HepG2 (cell line): ENCODE measurements around the gene SYNGAP1. TPM values are rescaled to one million over a fixed set of nuclear protein-coding genes. Genes with fewer than 3 reads are reported as not detected.

Experiments used
- ATAC-seq: fragments of 200-7000 bp; cut with Tn5 transposase; 3 replicates; pipeline ENCODE4 v1.9.1; 2020; ENCODE audit warnings: mild to moderate bottlenecking, moderate library complexity
- BruUV-seq: library from RNA; stranded (reverse); fragments of 400-500 nt; replicated peaks from 2 replicates; lab custom pipeline; 2021; lab: Mats Ljungman, UMichigan
- CTCF ChIA-PET: fragments of 300-600 bp; formaldehyde crosslinking; extraction: SDS; loops from one replicate; lab custom pipeline; 2021; ENCODE audit warnings: low total read pairs, inconsistent platforms, low intra/inter-chr PET ratio; lab: Yijun Ruan, JAX
- POLR2A ChIA-PET: fragments of 350-600 bp; sonication (Branson Sonifier 250); formaldehyde crosslinking; loops from one replicate; lab custom pipeline; 2020; ENCODE audit warnings: antibody characterized with exemption, inconsistent platforms; lab: Yijun Ruan, JAX
- DNase-seq: peaks from one replicate; pipeline ENCODE4 v3.0.0-alpha.2; 2015; ENCODE audit warnings: low spot score
- FAIRE-seq: peaks from 3 replicates; lab custom pipeline; 2011; peaks lifted over from hg19 to GRCh38; lab: Jason Lieb, UNC
- H2AFZ ChIP-seq: one replicate; pipeline ENCODE4 v1.6.1; 2011; ENCODE audit warnings: low read length, inconsistent platforms
- H3K27ac ChIP-seq: fragments of 300-600 bp; 3 replicates; pipeline ENCODE4 v1.8.0; 2011; ENCODE audit warnings: mixed run types, mild to moderate bottlenecking, mixed read lengths, low read length, inconsistent platforms; ENCODE audit not compliant: insufficient read depth; ENCODE audit errors: extremely low read length
- H3K27me3 ChIP-seq, 2 experiments: fragments of 200-600 bp in 1 of 2; 2 replicates in 1 of 2; 3 replicates in 1 of 2; pipeline versions ENCODE4 v1.6.0 to v1.8.0; 2011; ENCODE audit warnings: low read length in 2 of 2, mild to moderate bottlenecking in 2 of 2, moderate library complexity in 2 of 2, inconsistent platforms in 1 of 2; ENCODE audit not compliant: insufficient read depth in 2 of 2, control insufficient read depth in 1 of 2
- H3K36me3 ChIP-seq, 2 experiments: fragments of 200-600 bp in 1 of 2; replicated peaks in 1 of 2; 2 replicates in 1 of 2; 3 replicates in 1 of 2; pipeline versions ENCODE4 v1.5.1 to v1.8.0; 2011; ENCODE audit warnings: low read length in 2 of 2, inconsistent platforms in 1 of 2; ENCODE audit not compliant: insufficient read depth in 2 of 2, control insufficient read depth in 1 of 2
- H3K4me1 ChIP-seq: 2 replicates; pipeline ENCODE4 v1.5.1; 2012; ENCODE audit warnings: low read length, inconsistent platforms; ENCODE audit not compliant: insufficient read depth
- H3K4me2 ChIP-seq: 2 replicates; pipeline ENCODE4 v1.6.0; 2011; ENCODE audit warnings: low read depth, low read length, inconsistent platforms
- H3K4me3 ChIP-seq, 3 experiments: fragments of 200-600 bp in 1 of 3; sonication (generic), shearing (Covaris generic) in 1 of 3; replicated peaks in 1 of 3; 2 replicates each; pipeline ENCODE4 v1.5.1; 2011 to 2016; ENCODE audit warnings: low read length in 3 of 3, inconsistent platforms in 2 of 3, low read depth in 2 of 3, mild to moderate bottlenecking in 2 of 3, control low read depth in 1 of 3, mixed read lengths in 1 of 3; ENCODE audit not compliant: insufficient read depth in 1 of 3
- H3K79me2 ChIP-seq: one replicate; pipeline ENCODE4 v1.6.1; 2011; ENCODE audit warnings: low read length, inconsistent platforms; ENCODE audit not compliant: insufficient read depth
- H3K9ac ChIP-seq: 2 replicates; pipeline ENCODE4 v1.6.0; 2011; ENCODE audit warnings: mild to moderate bottlenecking, low read depth, low read length, inconsistent platforms; ENCODE audit not compliant: insufficient read depth
- H3K9me3 ChIP-seq: 2 replicates; pipeline ENCODE4 v1.5.1; 2012; ENCODE audit warnings: mild to moderate bottlenecking, low read length
- H4K20me1 ChIP-seq: 2 replicates; pipeline ENCODE4 v1.6.0; 2011; ENCODE audit warnings: inconsistent platforms, mild to moderate bottlenecking, low read length, moderate library complexity; ENCODE audit not compliant: insufficient read depth
- STAG1 ChIP-seq: sonication (generic); formaldehyde crosslinking; IDR thresholded peaks from 2 replicates; pipeline ENCODE4 v1.4.0; 2020; ENCODE audit warnings: missing genetic modification reagents
- ZNF326 ChIP-seq: sonication (generic); formaldehyde crosslinking; IDR thresholded peaks from 2 replicates; pipeline ENCODE4 v1.4.0; 2020; ENCODE audit warnings: missing genetic modification reagents, borderline replicate concordance
- ZNF329 ChIP-seq: sonication (generic); formaldehyde crosslinking; IDR thresholded peaks from 2 replicates; pipeline ENCODE4 v1.9.0; 2021; ENCODE audit warnings: low read depth, mild to moderate bottlenecking, missing genetic modification reagents
- ZNF850 ChIP-seq: sonication (generic); formaldehyde crosslinking; conservative IDR thresholded peaks from 2 replicates; pipeline ENCODE4 v1.9.0; 2021; ENCODE audit warnings: mild to moderate bottlenecking, missing genetic modification reagents
- WGBS: methylation state at CpG from one replicate; pipeline ENCODE4 v1.1.6; 2017; ENCODE audit warnings: low lambda C conversion rate; 5-methylcytosine and 5-hydroxymethylcytosine counted together
- in situ Hi-C: cut with HindIII; loops from 2 replicates; pipeline ENCODE4 v1.10.0; 2017; ENCODE audit warnings: low pct_unique_long_range_greater_than_20kb; ENCODE audit not compliant: extremely low pct_ligation_motif_present
- intact Hi-C: fragments of 100-400 bp; cut with micrococcal nuclease; formaldehyde crosslinking; loops from one replicate; pipeline ENCODE4 v1.10.0; 2022; ENCODE audit not compliant: unreplicated experiment
- polyA plus RNA-seq, 8 experiments: library from polyadenylated mRNA; depleted of rRNA in 3 of 8; stranded (reverse) in 7 of 8; unstranded in 1 of 8; fragments of >200 nt; fragmentation: Illumina TruSeq in 4 of 8; extraction: Trizol in 4 of 8; gene quantifications; 2 replicates each; pipeline versions ENCODE4 v1.2.1 to v1.2.3, GENCODE V29; 2011 to 2016; ENCODE audit warnings: low read depth in 4 of 8, missing spikeins in 1 of 8, mixed read lengths in 1 of 8; ENCODE audit not compliant: insufficient read depth in 1 of 8
- total RNA-seq, 5 experiments: library from RNA; depleted of rRNA; stranded (reverse); fragments of >200 nt; fragmentation: Illumina TruSeq; extraction: Trizol; gene quantifications; 2 replicates each; pipeline ENCODE4 v1.2.3, GENCODE V29; 2016; ENCODE audit warnings: low read depth in 1 of 5
- TF ChIP-seq, protein P1 (sequence below): sonication (generic); formaldehyde crosslinking; IDR thresholded peaks from 2 replicates; pipeline ENCODE4 v1.5.0; 2020; ENCODE audit warnings: mild to moderate bottlenecking, missing genetic modification reagents, moderate library complexity

Gene SYNGAP1
- total and polyA plus RNA-seq, 2 of the 13 experiments (the other 11 are each of a cell fraction or from before 2014, with no cell fraction given) = 0.75 to 1.1 TPM

DNA sequence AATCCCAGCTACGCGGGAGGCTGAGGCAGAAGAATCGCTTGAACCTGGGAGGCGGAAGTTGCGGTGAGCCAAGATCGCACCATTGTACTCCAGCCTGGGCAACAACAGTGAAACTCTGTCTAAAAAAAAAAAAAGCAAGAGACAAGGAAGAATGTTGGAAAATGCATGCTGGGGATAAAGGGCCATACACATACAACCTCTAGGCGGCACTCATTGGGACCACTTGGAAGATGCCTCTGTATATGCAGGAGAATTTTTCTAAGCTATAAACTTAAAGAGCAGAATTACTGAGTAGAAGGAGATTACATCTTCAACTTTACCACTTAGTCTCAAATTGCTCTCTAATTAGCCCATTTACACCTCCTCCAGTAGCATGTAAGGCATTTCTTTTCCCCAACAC lies 77.3 kb downstream of the SYNGAP1 start:
- FAIRE-seq (no peak), DNase-seq (no peak), ATAC-seq (peak; percentile 62; the same call in 1 of the 3 replicates)
- Histone ChIP-seq H3K9ac (no peak overlapping the region), H2AFZ (no peak overlapping the region), H3K4me2 (no peak overlapping the region), H3K27ac (no peak overlapping the region), H3K9me3 (no peaks in the 10 kb centered on the region), H3K36me3 (no peaks in the 10 kb centered on the region), H4K20me1 (no peaks in the 10 kb centered on the region), H3K4me1 (no peaks in the 10 kb centered on the region), H3K27me3 (peaks cover 0 to 5% of the 10 kb centered on the region in 2 experiments; a peak in 3 of 5 replicates), H3K79me2 (no peaks in the 10 kb centered on the region), H3K4me3 (no peak overlapping the region)
- ChIA-PET POLR2A (no interaction called here), CTCF (no interaction called here)
- WGBS = 71% methylated on average over 7 of the region's 7 CpGs
- in situ Hi-C loops (no loop called here), intact Hi-C loops (no loop called here)
- peak; percentile 20; the same call in 1 of the 2 replicates for TF ChIP-seq STAG1 (CRISPR knock-in tag)
- TF ChIP-seq, protein P1, sequence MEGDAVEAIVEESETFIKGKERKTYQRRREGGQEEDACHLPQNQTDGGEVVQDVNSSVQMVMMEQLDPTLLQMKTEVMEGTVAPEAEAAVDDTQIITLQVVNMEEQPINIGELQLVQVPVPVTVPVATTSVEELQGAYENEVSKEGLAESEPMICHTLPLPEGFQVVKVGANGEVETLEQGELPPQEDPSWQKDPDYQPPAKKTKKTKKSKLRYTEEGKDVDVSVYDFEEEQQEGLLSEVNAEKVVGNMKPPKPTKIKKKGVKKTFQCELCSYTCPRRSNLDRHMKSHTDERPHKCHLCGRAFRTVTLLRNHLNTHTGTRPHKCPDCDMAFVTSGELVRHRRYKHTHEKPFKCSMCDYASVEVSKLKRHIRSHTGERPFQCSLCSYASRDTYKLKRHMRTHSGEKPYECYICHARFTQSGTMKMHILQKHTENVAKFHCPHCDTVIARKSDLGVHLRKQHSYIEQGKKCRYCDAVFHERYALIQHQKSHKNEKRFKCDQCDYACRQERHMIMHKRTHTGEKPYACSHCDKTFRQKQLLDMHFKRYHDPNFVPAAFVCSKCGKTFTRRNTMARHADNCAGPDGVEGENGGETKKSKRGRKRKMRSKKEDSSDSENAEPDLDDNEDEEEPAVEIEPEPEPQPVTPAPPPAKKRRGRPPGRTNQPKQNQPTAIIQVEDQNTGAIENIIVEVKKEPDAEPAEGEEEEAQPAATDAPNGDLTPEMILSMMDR = 0 out of 2 replicates have a peak, but pooled peaks have one; percentile 10
- no peak for TF ChIP-seq ZNF326 (CRISPR knock-in tag)
- BruUV-seq = no TSS peak

DNA sequence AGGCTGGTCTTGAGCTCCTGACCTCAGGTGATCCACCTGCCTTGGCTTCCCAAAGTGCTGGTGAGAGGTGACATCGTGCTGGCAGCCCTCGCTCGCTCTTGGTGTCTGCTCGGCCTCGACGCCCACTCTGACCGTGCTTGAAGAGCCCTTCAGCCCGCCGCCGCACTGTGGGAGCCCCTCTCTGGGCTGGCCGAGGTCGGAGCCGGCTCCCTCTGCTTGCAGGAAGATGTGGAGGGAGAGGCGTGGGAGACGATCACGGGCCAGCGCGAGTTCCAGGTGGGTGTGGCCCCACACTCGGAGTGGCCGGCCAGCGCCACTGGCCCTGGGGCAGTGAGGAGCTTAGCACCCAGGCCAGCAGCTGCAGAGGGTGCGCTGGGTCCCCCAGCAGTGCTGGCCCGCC lies 82.6 kb downstream of the SYNGAP1 start:
- no peak overlapping the region for H3K4me3 ChIP-seq
- no peaks in the 10 kb centered on the region for H3K36me3 ChIP-seq
- FAIRE-seq = no peak
- POLR2A ChIA-PET = interaction anchor here (0.5 kb wide), 1 partner anchor 1000 kb away, joined by 4 read pairs; no protein-coding TSS in a partner anchor
- H3K79me2 ChIP-seq = no peaks in the 10 kb centered on the region
- TF ChIP-seq ZNF850 (peak; percentile 90; the same call in 1 of the 2 replicates), ZNF329 (CRISPR knock-in tag) (no peak)
- TF ChIP-seq, all 625 proteins: peak for 1
- CTCF ChIA-PET = no interaction called here
- ATAC-seq (no peak; the same call in 2 of the 3 replicates), DNase-seq (no peak)
- H3K4me1 ChIP-seq = peaks cover 13% of the 10 kb centered on the region
- no peaks in the 10 kb centered on the region for H4K20me1 ChIP-seq
- H3K4me2 ChIP-seq = no peak overlapping the region
- in situ Hi-C loops = no loop called here
- H3K27me3 ChIP-seq = peaks cover 0 to 5% of the 10 kb centered on the region in 2 experiments; a peak in 3 of 5 replicates
- H3K9me3 ChIP-seq = no peaks in the 10 kb centered on the region
- intact Hi-C loops = no loop called here
- BruUV-seq = no TSS peak
- no peak overlapping the region for H3K9ac ChIP-seq
- H3K27ac ChIP-seq = no peak overlapping the region
- WGBS = 51% methylated on average over 17 of the region's 23 CpGs
- H2AFZ ChIP-seq = no peak overlapping the region
